Left renal pelvis (tissue), 4 donors: ENCODE data around the gene CUEDC2. TPM values are rescaled to one million over a fixed set of nuclear protein-coding genes. Genes with fewer than 3 reads are reported as not detected.

Experiments
- DNase-seq, 4 donors: peaks; one replicate each; pipeline ENCODE4 v3.0.0-alpha.2; 2013; ENCODE audit warnings: low read depth in 4 of 4, low spot score in 3 of 4
- polyA plus RNA-seq, 4 donors: library from polyadenylated mRNA; unstranded; fragments of 120-200 nt; gene quantifications; one replicate each; pipeline ENCODE4 v1.2.1, GENCODE V29; 2013; ENCODE audit not compliant: insufficient read length in 4 of 4

Gene CUEDC2
- polyA plus RNA-seq, 4 donors = 62.7 to 89.6 (median 77.5) TPM

- no peak for DNase-seq
Observed at GRCh38 chr10:102375867-102376266, 56.5 kb downstream of the CUEDC2 start.

- DNase-seq = no peak
Observed at GRCh38 chr10:102375250-102375649, 57.1 kb downstream of the CUEDC2 start.

Other genes with a start within 250 kb of the CUEDC2 start
- 1 to 10 TPM; 2.2 to 3.3 (median 2.3) TPM for gene ELOVL3, start 206.3 kb downstream of the CUEDC2 start, polyA plus RNA-seq
- 1 to 10 TPM in 1 of 4 donors, under 1 TPM in 3; 0.34 to 1.2 (median 0.72) TPM for gene PITX3, start 191.1 kb downstream of the CUEDC2 start, polyA plus RNA-seq
- gene GBF1, start 187.0 kb downstream of the CUEDC2 start, polyA plus RNA-seq = 10 to 100 TPM; 42.3 to 53.4 (median 50.3) TPM
- 10 to 100 TPM; 16.9 to 25.9 (median 21.3) TPM for gene NFKB2, start 36.9 kb downstream of the CUEDC2 start, polyA plus RNA-seq
- 10 to 100 TPM in 2 of 4 donors, 1 to 10 TPM in 2; 7.0 to 16.4 (median 11.0) TPM for gene PSD, start 13.8 kb downstream of the CUEDC2 start, polyA plus RNA-seq
- 10 to 100 TPM in 1 of 4 donors, 1 to 10 TPM in 3; 5.3 to 13.5 (median 7.1) TPM for gene FBXL15, start 11.7 kb downstream of the CUEDC2 start, polyA plus RNA-seq
- gene C10orf95, start 19.0 kb upstream of the CUEDC2 start, polyA plus RNA-seq = 1 to 10 TPM in 2 of 4 donors, under 1 TPM in 1, not detected in 1; 0.37 to 2.3 (median 1.0) TPM
- gene ACTR1A, start 70.1 kb upstream of the CUEDC2 start, polyA plus RNA-seq = 10 to 100 TPM; 80.6 to 92.0 (median 89.2) TPM
- 10 to 100 TPM; 24.0 to 28.7 (median 27.6) TPM for gene SUFU, start 71.4 kb upstream of the CUEDC2 start, polyA plus RNA-seq
- 100 to 1,000 TPM in 3 of 4 donors, 10 to 100 TPM in 1; 76.9 to 146 (median 129) TPM for gene TRIM8, start 211.9 kb upstream of the CUEDC2 start, polyA plus RNA-seq